ENCODE results near the gene CDCA5. TPM values are rescaled to one million over a fixed set of nuclear protein-coding genes. Genes with fewer than 3 reads are reported as not detected.

CDCA5 gene
- total RNA-seq, 1 experiment from 2014 or later, result 72.1 TPM

DNA sequence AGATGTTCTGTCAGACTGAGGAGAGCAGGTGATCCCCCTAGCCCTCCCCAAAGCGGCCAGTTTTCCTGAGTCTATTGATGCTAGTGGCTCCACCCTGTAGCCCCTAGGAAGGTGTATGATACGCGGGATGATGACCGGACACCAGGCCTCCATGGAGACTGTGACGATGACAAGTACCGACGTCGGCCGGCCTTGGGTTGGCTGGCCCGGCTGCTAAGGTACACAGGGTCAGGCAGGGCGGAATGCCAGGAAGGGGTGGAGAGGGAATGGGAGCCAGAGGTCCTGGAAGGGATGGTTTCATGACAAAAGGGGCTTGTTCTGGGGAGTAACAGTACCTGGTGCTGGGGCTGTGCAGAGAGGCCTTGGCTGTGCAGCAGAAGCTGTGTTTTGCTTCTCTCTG is 3.4 kb upstream of the CDCA5 start:
- Histone ChIP-seq H3K27me3 (ENCODE audit: insufficient read depth, low read length) (no peaks in the 10 kb centered on the region), H3K9ac (ENCODE audit: low read length) (no peak overlapping the region), H3K9me3 (ENCODE audit: control insufficient read depth in 1 of 2, insufficient read depth in 1 of 2, low read depth in 1 of 2, low read length in 2 of 2) (no peaks in the 10 kb centered on the region), H3K79me2 (ENCODE audit: insufficient read depth, low read length) (peaks cover 22% of the 10 kb centered on the region), H2AFZ (ENCODE audit: low read depth, low read length, poor library complexity, severe bottlenecking) (no peak overlapping the region), H3K4me2 (ENCODE audit: low read length) (no peak overlapping the region), H3K9me2 (ENCODE audit: insufficient read depth) (no peaks in the 10 kb centered on the region), H3K27ac (ENCODE audit: low read depth, low read length) (no peak overlapping the region), H3K4me3 (replicated peaks in 1 of 2; ENCODE audit: low read depth in 1 of 2, low read length in 2 of 2) (no peak overlapping the region), H4K20me1 (ENCODE audit: insufficient read depth) (no peaks in the 10 kb centered on the region), H3K4me1 (ENCODE audit: control insufficient read depth in 1 of 2, insufficient read depth in 2 of 2, low read length in 2 of 2) (peaks cover 7 to 16% of the 10 kb centered on the region in 2 experiments; a peak in 3 of 4 replicates), H3K36me3 (ENCODE audit: control insufficient read depth in 1 of 2, insufficient read depth in 2 of 2, low read length in 2 of 2) (peaks cover 0 to 18% of the 10 kb centered on the region in 2 experiments; a peak in 1 of 4 replicates)
- TF ChIP-seq FOSL1 (IDR thresholded peaks at IDR 0.05; ENCODE audit: low read depth) (no peak), POLR2A (IDR thresholded peaks at IDR 0.05; ENCODE audit: borderline replicate concordance, extremely low read depth, insufficient read depth, insufficient read length) (no peak), JUND (IDR thresholded peaks at IDR 0.05) (no peak), ELF1 (IDR thresholded peaks at IDR 0.05; ENCODE audit: borderline replicate concordance, low read depth) (no peak), CBX3 (IDR thresholded peaks at IDR 0.05; ENCODE audit: low read depth) (no peak)
- TF ChIP-seq, protein P1, sequence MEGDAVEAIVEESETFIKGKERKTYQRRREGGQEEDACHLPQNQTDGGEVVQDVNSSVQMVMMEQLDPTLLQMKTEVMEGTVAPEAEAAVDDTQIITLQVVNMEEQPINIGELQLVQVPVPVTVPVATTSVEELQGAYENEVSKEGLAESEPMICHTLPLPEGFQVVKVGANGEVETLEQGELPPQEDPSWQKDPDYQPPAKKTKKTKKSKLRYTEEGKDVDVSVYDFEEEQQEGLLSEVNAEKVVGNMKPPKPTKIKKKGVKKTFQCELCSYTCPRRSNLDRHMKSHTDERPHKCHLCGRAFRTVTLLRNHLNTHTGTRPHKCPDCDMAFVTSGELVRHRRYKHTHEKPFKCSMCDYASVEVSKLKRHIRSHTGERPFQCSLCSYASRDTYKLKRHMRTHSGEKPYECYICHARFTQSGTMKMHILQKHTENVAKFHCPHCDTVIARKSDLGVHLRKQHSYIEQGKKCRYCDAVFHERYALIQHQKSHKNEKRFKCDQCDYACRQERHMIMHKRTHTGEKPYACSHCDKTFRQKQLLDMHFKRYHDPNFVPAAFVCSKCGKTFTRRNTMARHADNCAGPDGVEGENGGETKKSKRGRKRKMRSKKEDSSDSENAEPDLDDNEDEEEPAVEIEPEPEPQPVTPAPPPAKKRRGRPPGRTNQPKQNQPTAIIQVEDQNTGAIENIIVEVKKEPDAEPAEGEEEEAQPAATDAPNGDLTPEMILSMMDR (IDR thresholded peaks at IDR 0.05 in 2 of 3, conservative IDR thresholded peaks at IDR 0.05 in 1 of 3; ENCODE audit: borderline replicate concordance in 1 of 3, insufficient read depth in 1 of 3, low read depth in 2 of 3, low read length in 2 of 3), result no peak
- TF ChIP-seq, protein P2, sequence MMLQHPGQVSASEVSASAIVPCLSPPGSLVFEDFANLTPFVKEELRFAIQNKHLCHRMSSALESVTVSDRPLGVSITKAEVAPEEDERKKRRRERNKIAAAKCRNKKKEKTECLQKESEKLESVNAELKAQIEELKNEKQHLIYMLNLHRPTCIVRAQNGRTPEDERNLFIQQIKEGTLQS (IDR thresholded peaks at IDR 0.05), result no peak
- ChIA-PET RAD21 (ENCODE audit: low non-redundant PET in 1 of 2, low total read pairs in 2 of 2, uncharacterized antibody in 2 of 2, unreplicated experiment in 2 of 2) (no interaction called here), POLR2A (no interaction called here), CTCF (no interaction called here)
- intact Hi-C loops (cut with micrococcal nuclease), result no loop called here
- ATAC-seq (no peak), DNase-seq (ENCODE audit: low read depth, low spot score) (no peak)
- no TSS peak for BruUV-seq (replicated peaks)

DNA sequence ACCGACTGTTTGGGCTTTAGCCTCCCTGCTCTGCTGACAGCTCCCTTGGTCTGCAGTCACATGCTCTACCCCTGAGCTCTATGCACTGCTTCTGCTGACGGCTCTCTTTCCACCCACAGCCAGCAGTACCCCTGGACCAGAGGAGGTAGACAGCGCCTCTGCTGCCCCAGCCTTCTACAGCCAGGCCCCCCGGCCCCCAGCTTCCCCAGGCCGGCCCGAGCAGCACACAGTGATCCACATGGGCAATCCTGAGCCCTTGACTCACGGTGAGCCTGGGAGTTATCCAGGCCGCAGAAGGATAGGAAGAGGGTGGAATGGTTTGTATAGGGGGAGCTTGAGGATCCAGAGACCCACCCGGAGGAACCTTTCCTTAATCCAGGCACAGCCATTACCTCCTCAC is 3.0 kb upstream of the CDCA5 start:
- H3K27me3 ChIP-seq (ENCODE audit: insufficient read depth, low read length), result no peaks in the 10 kb centered on the region
- no peaks in the 10 kb centered on the region for H3K9me2 ChIP-seq (ENCODE audit: insufficient read depth)
- H2AFZ ChIP-seq (ENCODE audit: low read depth, low read length, poor library complexity, severe bottlenecking), result no peak overlapping the region
- no TSS peak for BruUV-seq (replicated peaks)
- intact Hi-C loops (cut with micrococcal nuclease), result no loop called here
- no peaks in the 10 kb centered on the region for H4K20me1 ChIP-seq (ENCODE audit: insufficient read depth)
- POLR2A ChIA-PET, result no interaction called here
- H3K4me3 ChIP-seq (replicated peaks in 1 of 2; ENCODE audit: low read depth in 1 of 2, low read length in 2 of 2), result no peak overlapping the region
- ATAC-seq (no peak), DNase-seq (ENCODE audit: low read depth, low spot score) (no peak)
- peaks cover 0 to 22% of the 10 kb centered on the region in 2 experiments; a peak in 1 of 4 replicates for H3K36me3 ChIP-seq (ENCODE audit: control insufficient read depth in 1 of 2, insufficient read depth in 2 of 2, low read length in 2 of 2)
- no peak overlapping the region for H3K4me2 ChIP-seq (ENCODE audit: low read length)
- peaks cover 7 to 20% of the 10 kb centered on the region in 2 experiments; a peak in 3 of 4 replicates for H3K4me1 ChIP-seq (ENCODE audit: control insufficient read depth in 1 of 2, insufficient read depth in 2 of 2, low read length in 2 of 2)
- no peak overlapping the region for H3K9ac ChIP-seq (ENCODE audit: low read length)
- CTCF ChIA-PET, result no interaction called here
- no peak for TF ChIP-seq TCF7L2 (IDR thresholded peaks at IDR 0.05; ENCODE audit: borderline replicate concordance, extremely low read depth, insufficient read depth, insufficient read length)
- TF ChIP-seq FOSL1 (IDR thresholded peaks at IDR 0.05; ENCODE audit: low read depth), result no peak
- no peak for TF ChIP-seq SRF (IDR thresholded peaks at IDR 0.05; ENCODE audit: low read depth)
- peaks cover 26% of the 10 kb centered on the region for H3K79me2 ChIP-seq (ENCODE audit: insufficient read depth, low read length)
- no peak overlapping the region for H3K27ac ChIP-seq (ENCODE audit: low read depth, low read length)
- RAD21 ChIA-PET (ENCODE audit: low non-redundant PET in 1 of 2, low total read pairs in 2 of 2, uncharacterized antibody in 2 of 2, unreplicated experiment in 2 of 2), result no interaction called here
- no peaks in the 10 kb centered on the region for H3K9me3 ChIP-seq (ENCODE audit: control insufficient read depth in 1 of 2, insufficient read depth in 1 of 2, low read depth in 1 of 2, low read length in 2 of 2)
